Smooth muscle cell (in vitro differentiated cells): ENCODE measurements around the gene RBBP8NL. TPM values are rescaled to one million over a fixed set of nuclear protein-coding genes. Genes with fewer than 3 reads are reported as not detected.

Experiments
- DNase-seq: peaks from one replicate; lab custom pipeline; 2025; ENCODE audit not compliant: unreplicated experiment; lab: John Stamatoyannopoulos, UW
- H2AFZ ChIP-seq: fragments of 200-600 bp; sonication (generic); 2 replicates; pipeline ENCODE4 v1.6.0; 2016; ENCODE audit warnings: antibody characterized with exemption, low read depth, mild to moderate bottlenecking
- H3F3A ChIP-seq: fragments of 200-600 bp; sonication (generic); 2 replicates; pipeline ENCODE4 v1.6.0; 2017; ENCODE audit warnings: antibody characterized with exemption, low read depth
- H3K27ac ChIP-seq: fragments of 200-600 bp; sonication (generic); 2 replicates; pipeline ENCODE4 v1.5.1; 2016; ENCODE audit warnings: low read depth, mild to moderate bottlenecking
- H3K27me3 ChIP-seq: fragments of 200-600 bp; sonication (generic); 2 replicates; pipeline ENCODE4 v1.6.1; 2016; ENCODE audit warnings: low read depth, mild to moderate bottlenecking
- H3K36me3 ChIP-seq: fragments of 200-600 bp; sonication (generic); 2 replicates; pipeline ENCODE4 v1.5.1; 2016; ENCODE audit warnings: low read depth
- H3K4me1 ChIP-seq: fragments of 200-600 bp; sonication (generic); 2 replicates; pipeline ENCODE4 v1.5.1; 2016; ENCODE audit warnings: low read depth
- H3K4me2 ChIP-seq: fragments of 200-600 bp; sonication (generic); 2 replicates; pipeline ENCODE4 v1.6.0; 2016; ENCODE audit warnings: mild to moderate bottlenecking
- H3K4me3 ChIP-seq: fragments of 200-600 bp; sonication (generic); 2 replicates; pipeline ENCODE4 v1.5.1; 2016; ENCODE audit warnings: mild to moderate bottlenecking
- H3K79me2 ChIP-seq: fragments of 200-600 bp; sonication (generic); 2 replicates; pipeline ENCODE4 v1.6.0; 2016; ENCODE audit warnings: low read depth, mild to moderate bottlenecking
- H3K9ac ChIP-seq: fragments of 200-600 bp; sonication (generic); 2 replicates; pipeline ENCODE4 v1.6.0; 2016; ENCODE audit warnings: low read depth
- H3K9me3 ChIP-seq: fragments of 200-600 bp; sonication (generic); replicated peaks from 2 replicates; pipeline ENCODE4 v1.5.1; 2016; ENCODE audit warnings: low read depth
- H4K20me1 ChIP-seq: fragments of 200-600 bp; sonication (generic); 2 replicates; pipeline ENCODE4 v1.6.0; 2016; ENCODE audit warnings: low read depth
- WGBS: methylation state at CpG from one replicate; pipeline ENCODE4 v1.1.7; 2016; ENCODE audit warnings: low lambda C conversion rate; 5-methylcytosine and 5-hydroxymethylcytosine counted together
- polyA plus RNA-seq: library from polyadenylated mRNA; unstranded; fragments of >200 nt; fragmentation: Nextera tagmentation; extraction: Ambion mirVana; gene quantifications from 2 replicates; pipeline ENCODE4 v1.2.1, GENCODE V29; 2016
- total RNA-seq: library from RNA; depleted of rRNA; stranded (reverse); fragments of >200 nt; gene quantifications from 2 replicates; pipeline ENCODE4 v1.2.3, GENCODE V29; 2014
- TF ChIP-seq, protein P1 (sequence below): fragments of 200-600 bp; sonication (generic); IDR thresholded peaks from 2 replicates; pipeline ENCODE4 v1.5.1; 2017; ENCODE audit warnings: borderline replicate concordance, mild to moderate bottlenecking, antibody characterized with exemption; ENCODE audit not compliant: insufficient read depth, poor library complexity, severe bottlenecking

Gene RBBP8NL
- total and polyA plus RNA-seq, 2 experiments from 2014 or later: 0.40 TPM; not detected in 1

DNA sequence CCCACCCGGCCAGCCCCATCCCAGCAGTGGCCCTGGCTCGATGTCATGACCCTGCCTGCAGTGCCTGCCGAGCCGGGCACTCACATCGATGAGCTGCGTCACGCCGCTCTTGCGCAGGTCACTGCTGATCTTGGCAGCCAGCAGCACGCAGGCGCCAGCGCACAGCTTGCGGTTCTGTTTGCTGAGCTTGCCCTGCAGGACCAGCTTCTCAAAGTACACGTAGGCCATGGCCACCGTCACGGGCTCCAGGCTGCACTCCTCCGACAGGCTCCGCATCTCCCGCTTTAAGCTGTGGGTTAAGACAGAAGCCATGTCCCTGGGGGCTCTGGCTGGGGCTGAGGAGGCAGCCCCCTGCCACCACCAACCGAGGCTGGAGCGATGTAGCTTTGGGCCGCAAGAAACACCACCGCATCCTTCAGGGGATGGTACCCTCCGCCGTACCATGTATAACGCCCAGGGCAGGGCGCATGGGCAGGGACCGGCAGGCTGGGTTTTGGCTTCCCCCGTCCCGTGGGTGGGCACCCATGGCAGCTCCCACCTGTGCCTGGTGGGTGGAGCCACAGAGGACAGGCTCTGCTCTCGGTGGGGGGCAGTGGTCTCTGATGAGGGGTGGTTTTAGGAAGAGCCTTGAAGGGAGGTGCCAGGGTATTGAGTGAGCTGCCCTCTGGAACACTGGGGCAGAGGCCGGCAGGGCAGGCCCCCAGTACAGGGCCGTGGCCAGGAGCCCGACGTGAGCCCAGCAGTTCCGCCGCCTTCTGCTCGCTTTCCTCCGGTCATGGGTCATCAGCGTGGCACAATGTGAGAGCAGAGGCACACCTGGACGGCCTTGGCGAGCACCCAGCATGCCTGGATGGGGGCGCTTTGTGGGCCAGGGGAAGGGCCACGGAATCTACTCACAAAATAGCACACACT, 35.9 kb downstream of the RBBP8NL start:
- 91% methylated on average over 44 of the region's 44 CpGs for WGBS

DNA sequence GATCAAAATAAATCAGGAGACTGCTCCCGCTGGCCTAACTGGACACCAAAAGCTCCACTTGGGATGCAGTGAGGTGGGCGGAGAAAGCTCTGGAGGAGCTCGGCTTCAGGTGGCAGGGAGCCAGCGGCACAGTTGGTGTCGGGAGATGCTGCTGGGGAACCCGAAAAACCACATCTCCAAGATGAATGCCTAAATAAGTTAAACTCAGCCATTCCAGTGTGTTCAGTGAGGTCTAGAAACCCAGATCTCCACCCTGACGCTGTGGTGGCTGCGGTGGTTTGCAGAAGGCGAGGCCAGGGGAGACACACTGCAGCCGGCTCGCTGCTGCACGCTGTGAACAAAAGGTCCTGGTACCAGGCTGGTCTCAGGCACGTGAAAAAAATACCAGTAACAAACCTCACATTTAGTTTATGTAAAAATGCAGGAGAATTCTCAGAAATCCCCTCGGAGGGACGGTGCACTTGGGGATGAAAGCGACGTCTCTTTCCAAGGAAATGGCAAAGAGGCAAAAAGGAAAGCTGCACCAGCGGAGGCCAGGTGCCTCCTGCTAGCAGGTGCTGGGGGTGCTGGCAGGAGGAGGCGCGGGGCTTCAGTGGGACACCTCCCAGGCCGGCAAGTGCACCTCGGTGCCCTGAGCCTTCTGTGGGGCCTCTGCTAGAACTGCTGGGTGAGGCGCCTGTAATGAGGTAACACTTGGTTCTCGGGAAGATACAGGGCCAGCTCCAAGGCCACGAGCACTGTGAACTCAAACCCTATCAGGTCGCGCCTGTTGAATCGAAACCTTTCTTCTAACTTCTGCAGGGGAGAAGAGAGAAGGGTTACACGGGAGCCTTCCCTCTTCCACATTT, 36.8 kb downstream of the RBBP8NL start:
- H3K4me1 ChIP-seq: peaks cover 8% of the 10 kb centered on the region
- DNase-seq: no peak
- TF ChIP-seq, protein P1, sequence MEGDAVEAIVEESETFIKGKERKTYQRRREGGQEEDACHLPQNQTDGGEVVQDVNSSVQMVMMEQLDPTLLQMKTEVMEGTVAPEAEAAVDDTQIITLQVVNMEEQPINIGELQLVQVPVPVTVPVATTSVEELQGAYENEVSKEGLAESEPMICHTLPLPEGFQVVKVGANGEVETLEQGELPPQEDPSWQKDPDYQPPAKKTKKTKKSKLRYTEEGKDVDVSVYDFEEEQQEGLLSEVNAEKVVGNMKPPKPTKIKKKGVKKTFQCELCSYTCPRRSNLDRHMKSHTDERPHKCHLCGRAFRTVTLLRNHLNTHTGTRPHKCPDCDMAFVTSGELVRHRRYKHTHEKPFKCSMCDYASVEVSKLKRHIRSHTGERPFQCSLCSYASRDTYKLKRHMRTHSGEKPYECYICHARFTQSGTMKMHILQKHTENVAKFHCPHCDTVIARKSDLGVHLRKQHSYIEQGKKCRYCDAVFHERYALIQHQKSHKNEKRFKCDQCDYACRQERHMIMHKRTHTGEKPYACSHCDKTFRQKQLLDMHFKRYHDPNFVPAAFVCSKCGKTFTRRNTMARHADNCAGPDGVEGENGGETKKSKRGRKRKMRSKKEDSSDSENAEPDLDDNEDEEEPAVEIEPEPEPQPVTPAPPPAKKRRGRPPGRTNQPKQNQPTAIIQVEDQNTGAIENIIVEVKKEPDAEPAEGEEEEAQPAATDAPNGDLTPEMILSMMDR: no peak
- H3K4me2 ChIP-seq: no peak overlapping the region
- no peaks in the 10 kb centered on the region for H3K36me3 ChIP-seq
- no peak overlapping the region for H3K27ac ChIP-seq
- no peaks in the 10 kb centered on the region for H3K9me3 ChIP-seq
- WGBS: 94% methylated on average over 29 of the region's 29 CpGs
- H3K9ac ChIP-seq: no peak overlapping the region
- H3K79me2 ChIP-seq: peaks cover 32% of the 10 kb centered on the region
- no peak overlapping the region for H2AFZ ChIP-seq
- H4K20me1 ChIP-seq: peaks cover 15% of the 10 kb centered on the region
- no peak overlapping the region for H3K4me3 ChIP-seq
- H3F3A ChIP-seq: no peaks in the 10 kb centered on the region
- H3K27me3 ChIP-seq: no peaks in the 10 kb centered on the region

More for the DNA sequence above, 35.9 kb downstream of the RBBP8NL start:
- Histone ChIP-seq H4K20me1 (peaks cover 15% of the 10 kb centered on the region), H3F3A (no peaks in the 10 kb centered on the region), H3K36me3 (no peaks in the 10 kb centered on the region), H3K27me3 (no peaks in the 10 kb centered on the region), H3K9ac (no peak overlapping the region), H3K4me2 (no peak overlapping the region), H3K27ac (no peak overlapping the region), H3K9me3 (no peaks in the 10 kb centered on the region), H2AFZ (no peak overlapping the region), H3K4me3 (no peak overlapping the region), H3K4me1 (peaks cover 8% of the 10 kb centered on the region), H3K79me2 (peaks cover 24% of the 10 kb centered on the region)
- no peak for DNase-seq
- TF ChIP-seq, protein P1: no peak

- 79% methylated on average over 5 of the region's 5 CpGs for WGBS
- peaks cover 14% of the 10 kb centered on the region for H3K4me1 ChIP-seq
These were observed 37.7 kb downstream of the RBBP8NL start for GRCh38 chr20:62389601-62390087.

More at GRCh38 chr20:62389601-62390087, 37.7 kb downstream of the RBBP8NL start:
- Histone ChIP-seq H2AFZ (no peak overlapping the region), H3K9ac (no peak overlapping the region), H3K79me2 (peaks cover 38% of the 10 kb centered on the region), H3F3A (peaks cover 2% of the 10 kb centered on the region), H3K27me3 (no peaks in the 10 kb centered on the region), H3K4me3 (no peak overlapping the region), H3K9me3 (no peaks in the 10 kb centered on the region), H4K20me1 (peaks cover 15% of the 10 kb centered on the region), H3K36me3 (no peaks in the 10 kb centered on the region), H3K27ac (no peak overlapping the region), H3K4me2 (no peak overlapping the region)
- DNase-seq: no peak
- TF ChIP-seq, protein P1: no peak
